HEK293T (cell line): Measurements from ENCODE around the gene ELP1.
"Not testable (repeated sequence)": the region's sequence is repeated elsewhere in the genome, so short reads cannot be mapped to it uniquely, and the experiment has no call there.

ENCODE experiments used
- CTCF ChIA-PET: fragments of 350-600 bp; formaldehyde crosslinking; extraction: SDS; loops from one replicate; lab custom pipeline; 2021; ENCODE audit warnings: antibody characterized with exemption, inconsistent platforms; lab: Yijun Ruan, JAX
- POLR2A ChIA-PET: fragments of 350-600 bp; formaldehyde crosslinking; extraction: SDS; loops from one replicate; lab custom pipeline; 2020; ENCODE audit warnings: antibody characterized with exemption, inconsistent platforms; lab: Yijun Ruan, JAX
- DNase-seq: peaks from one replicate; pipeline ENCODE4 v3.0.0; 2012; ENCODE audit warnings: mixed read lengths; ENCODE audit errors: extremely low spot score
- ARNT ChIP-seq: fragments of 450-650 bp; IDR thresholded peaks from 2 replicates; pipeline ENCODE4 v1.6.1; 2017; ENCODE audit warnings: mild to moderate bottlenecking
- BHLHE40 ChIP-seq: fragments of 450-650 bp; IDR thresholded peaks from 2 replicates; pipeline ENCODE4 v1.6.1; 2016; ENCODE audit warnings: mild to moderate bottlenecking, moderate library complexity, borderline replicate concordance
- CTBP1 ChIP-seq: fragments of 450-650 bp; IDR thresholded peaks from 2 replicates; pipeline ENCODE4 v1.6.1; 2016; ENCODE audit warnings: borderline replicate concordance
- ELF4 ChIP-seq: fragments of 450-650 bp; IDR thresholded peaks from 2 replicates; pipeline ENCODE4 v1.6.1; 2017; ENCODE audit warnings: antibody characterized with exemption
- FOXA1 ChIP-seq: fragments of 450-650 bp; IDR thresholded peaks from 2 replicates; pipeline ENCODE4 v1.6.1; 2016; ENCODE audit warnings: mild to moderate bottlenecking
- FOXK2 ChIP-seq: fragments of 450-650 bp; IDR thresholded peaks from 2 replicates; pipeline ENCODE4 v1.6.1; 2016; ENCODE audit warnings: mild to moderate bottlenecking
- FOXM1 ChIP-seq: fragments of 450-650 bp; IDR thresholded peaks from 2 replicates; pipeline ENCODE4 v1.6.1; 2017; ENCODE audit warnings: mild to moderate bottlenecking, borderline replicate concordance
- HDGF ChIP-seq: fragments of 450-650 bp; IDR thresholded peaks from 2 replicates; pipeline ENCODE4 v1.6.1; 2017; ENCODE audit warnings: antibody characterized with exemption, borderline replicate concordance
- L3MBTL2 ChIP-seq: fragments of 450-650 bp; conservative IDR thresholded peaks from 2 replicates; pipeline ENCODE4 v1.6.1; 2016; ENCODE audit warnings: mild to moderate bottlenecking
- LEF1 ChIP-seq: fragments of 450-650 bp; IDR thresholded peaks from 2 replicates; pipeline ENCODE4 v1.6.1; 2017; ENCODE audit warnings: mild to moderate bottlenecking, borderline replicate concordance
- NFRKB ChIP-seq: fragments of 450-650 bp; IDR thresholded peaks from 2 replicates; pipeline ENCODE4 v1.6.1; 2016; ENCODE audit warnings: mild to moderate bottlenecking, moderate library complexity
- PKNOX1 ChIP-seq: fragments of 450-650 bp; IDR thresholded peaks from 2 replicates; pipeline ENCODE4 v1.6.1; 2016
- SP1 ChIP-seq: fragments of 450-650 bp; IDR thresholded peaks from 2 replicates; pipeline ENCODE4 v1.6.1; 2017
- SUZ12 ChIP-seq: fragments of 450-650 bp; IDR thresholded peaks from 2 replicates; pipeline ENCODE4 v1.6.1; 2016; ENCODE audit warnings: mild to moderate bottlenecking
- TARDBP ChIP-seq: fragments of 450-650 bp; IDR thresholded peaks from 2 replicates; pipeline ENCODE4 v1.6.1; 2016
- ZNF384 ChIP-seq: fragments of 450-650 bp; IDR thresholded peaks from 2 replicates; pipeline ENCODE4 v1.6.1; 2016

The ELP1 gene

GRCh38 chr9:108845947-108846346 is 88.0 kb downstream of the ELP1 start:
- ChIA-PET CTCF (no interaction called here), POLR2A (no interaction called here)
- TF ChIP-seq HDGF (no peak), SP1 (no peak), TARDBP (no peak), ARNT (no peak), CTBP1 (no peak), NFRKB (no peak), ZNF384 (no peak), BHLHE40 (no peak), FOXK2 (no peak)

GRCh38 chr9:108845507-108845906 is 88.4 kb downstream of the ELP1 start:
- ChIA-PET CTCF (no interaction called here), POLR2A (interaction anchor here (1.3 kb wide), 1 partner anchor 15 kb away, joined by 3 read pairs; no protein-coding TSS in a partner anchor)
- TF ChIP-seq SUZ12 (no peak), FOXM1 (no peak), ZNF384 (no peak), BHLHE40 (no peak), ARNT (no peak), PKNOX1 (no peak), CTBP1 (no peak), FOXA1 (no peak), FOXK2 (no peak), HDGF (no peak), ELF4 (no peak), L3MBTL2 (no peak)
- no peak for DNase-seq

More at GRCh38 chr9:108845947-108846346, 88.0 kb downstream of the ELP1 start:
- no peak for DNase-seq

DNA sequence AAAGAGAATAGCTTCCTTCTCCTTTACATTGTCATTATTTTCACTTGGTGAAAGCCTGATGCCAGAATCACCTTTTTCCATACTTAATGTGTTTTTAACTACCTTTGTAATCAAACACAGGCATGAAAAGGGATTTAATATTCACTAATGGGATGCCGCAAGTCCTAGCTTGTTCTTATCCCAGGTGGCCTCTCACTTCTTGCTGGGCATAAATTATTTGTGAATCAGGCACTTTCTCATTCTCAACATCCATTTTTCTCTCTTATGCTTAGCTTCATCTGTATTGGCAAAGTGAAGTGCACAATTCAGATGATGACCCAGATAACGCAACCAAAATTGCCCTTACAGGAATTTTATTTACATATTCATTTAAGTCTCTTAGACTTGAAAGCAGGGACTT is 89.1 kb downstream of the ELP1 start:
- TF ChIP-seq FOXM1, result no peak
- DNase-seq, result no peak
- ChIA-PET POLR2A (interaction anchor here (1.3 kb wide), 1 partner anchor 14 kb away, joined by 3 read pairs; no protein-coding TSS in a partner anchor), CTCF (no interaction called here)

- ChIA-PET POLR2A (interaction anchor here (1.3 kb wide), 1 partner anchor 13 kb away, joined by 3 read pairs; no protein-coding TSS in a partner anchor), CTCF (no interaction called here)
- TF ChIP-seq PKNOX1 (no peak), SP1 (no peak), ELF4 (no peak), NFRKB (no peak), FOXK2 (no peak), CTBP1 (no peak), HDGF (no peak), BHLHE40 (no peak), FOXM1 (no peak)
- DNase-seq, result no peak
These were observed 89.5 kb downstream of the ELP1 start for GRCh38 chr9:108844391-108844790.

DNA sequence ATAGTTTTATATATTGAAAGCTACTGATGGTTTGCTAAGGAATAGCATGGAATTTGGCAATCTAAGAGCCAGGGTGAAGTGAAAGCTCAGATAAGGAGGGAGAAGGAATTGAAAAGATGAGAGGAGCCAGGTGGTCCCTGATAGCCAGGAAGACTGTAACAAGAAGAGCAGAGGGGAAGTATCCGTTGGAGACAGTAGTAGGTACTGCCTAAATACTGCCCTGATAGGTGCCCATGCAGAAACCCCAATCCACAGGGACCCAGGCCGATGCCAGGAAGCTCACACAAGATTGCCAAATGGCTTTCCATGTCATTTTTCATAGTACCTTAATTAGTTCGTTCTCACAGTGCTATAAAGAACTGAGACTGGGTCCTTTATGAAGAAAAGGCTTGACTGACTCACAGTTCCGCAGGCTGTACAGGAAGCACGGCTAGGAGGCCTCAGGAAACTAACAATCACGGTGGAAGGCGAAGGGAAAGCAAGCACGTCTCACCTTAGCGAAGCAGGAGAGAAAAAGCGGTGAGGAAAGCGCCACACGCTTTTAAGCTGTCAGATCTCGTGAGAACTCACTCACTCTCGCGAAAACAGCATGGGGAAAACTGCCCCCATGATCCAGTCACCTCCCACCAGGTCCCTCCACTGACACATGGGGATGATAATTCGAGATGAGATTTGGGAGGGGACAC is 91.2 kb downstream of the ELP1 start:
- TF ChIP-seq FOXA1 (no peak), PKNOX1 (no peak), SUZ12 (no peak), FOXK2 (no peak), LEF1 (no peak), ARNT (no peak), BHLHE40 (no peak), FOXM1 (no peak), ELF4 (no peak), SP1 (no peak), ZNF384 (no peak), NFRKB (no peak)
- CTCF ChIA-PET, result interaction anchor here (0.7 kb wide), 1 partner anchor 45 kb away, joined by 3 read pairs; no protein-coding TSS in a partner anchor
- POLR2A ChIA-PET, result no interaction called here
- DNase-seq, result no peak

DNA sequence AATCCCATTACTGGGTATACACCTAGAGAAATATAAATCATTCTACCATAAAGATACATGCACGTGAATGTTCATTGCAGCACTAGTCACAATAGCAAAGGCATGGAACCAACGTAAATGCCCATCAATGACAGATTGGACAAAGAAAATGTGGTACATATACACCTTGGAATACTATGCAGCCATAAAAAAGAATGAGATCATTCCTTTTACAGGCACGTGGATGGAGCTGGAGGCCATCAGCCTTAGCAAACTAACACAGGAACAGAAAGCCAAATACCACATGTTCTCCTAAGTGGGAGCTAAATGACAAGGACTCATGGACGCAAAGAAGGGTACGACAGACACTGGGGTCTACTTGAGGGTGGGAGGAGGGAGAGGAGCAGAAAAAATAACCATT is 94.4 kb downstream of the ELP1 start:
- DNase-seq, POLR2A ChIA-PET, CTCF ChIA-PET: not testable (repeated sequence)

DNA sequence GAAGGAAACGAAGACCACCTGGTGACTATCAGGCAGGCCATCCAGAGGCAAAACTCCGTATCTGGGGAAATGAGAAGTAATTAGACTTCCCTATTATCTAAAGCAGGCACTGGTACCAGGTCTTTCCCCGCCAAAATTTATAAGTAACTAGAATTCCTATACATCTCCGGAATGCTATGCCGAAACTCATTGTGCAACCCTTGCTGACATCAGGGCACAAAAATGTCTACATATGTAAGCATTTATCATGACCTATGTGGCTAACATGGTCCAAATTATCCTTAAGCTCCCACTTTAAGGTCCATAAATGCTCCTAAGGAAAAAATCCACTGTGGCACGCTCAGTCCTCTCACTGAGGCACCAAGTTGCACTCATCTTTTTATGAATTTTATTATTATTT is 95.9 kb downstream of the ELP1 start:
- POLR2A ChIA-PET, result no interaction called here
- no peak for DNase-seq
- CTCF ChIA-PET, result no interaction called here
- no peak for TF ChIP-seq FOXA1
- TF ChIP-seq SP1, result no peak
- TF ChIP-seq FOXM1, result no peak
- TF ChIP-seq PKNOX1, result no peak
- TF ChIP-seq BHLHE40, result no peak
- no peak for TF ChIP-seq SUZ12
- TF ChIP-seq ZNF384, result no peak
- no peak for TF ChIP-seq ELF4
- no peak for TF ChIP-seq HDGF
- TF ChIP-seq L3MBTL2, result no peak
- TF ChIP-seq NFRKB, result no peak
- no peak for TF ChIP-seq FOXK2
- no peak for TF ChIP-seq ARNT
- no peak for TF ChIP-seq TARDBP
- TF ChIP-seq LEF1, result no peak
- no peak for TF ChIP-seq CTBP1
